GM12878 (cell line): ENCODE data around the gene TOMM20. TPM values are rescaled to one million over a fixed set of nuclear protein-coding genes. Genes with fewer than 3 reads are reported as not detected.

ENCODE experiments used
- CHD1 ChIP-seq: IDR thresholded peaks from 2 replicates; pipeline ENCODE4 v1.6.1; 2012; ENCODE audit warnings: low read depth, low read length, improper control_type of control experiment
- CHD2 ChIP-seq: IDR thresholded peaks from 2 replicates; pipeline ENCODE4 v1.6.1; 2011; ENCODE audit warnings: low read depth, low read length, improper control_type of control experiment, borderline replicate concordance
- CHD4 ChIP-seq: fragments of 200-600 bp; sonication (generic); IDR thresholded peaks from 2 replicates; pipeline ENCODE4 v1.6.1; 2016; ENCODE audit warnings: mild to moderate bottlenecking
- CREB1 ChIP-seq: IDR thresholded peaks from 2 replicates; pipeline ENCODE4 v1.6.1; 2012; ENCODE audit warnings: low read depth, mild to moderate bottlenecking, inconsistent platforms
- FOXK2 ChIP-seq: fragments of 450-650 bp; IDR thresholded peaks from 2 replicates; pipeline ENCODE4 v1.6.1; 2017; ENCODE audit warnings: mild to moderate bottlenecking, moderate library complexity
- GATAD2B ChIP-seq: fragments of 450-650 bp; conservative IDR thresholded peaks from 2 replicates; pipeline ENCODE4 v1.6.1; 2017; ENCODE audit warnings: low read depth, mild to moderate bottlenecking, moderate library complexity
- HDGF ChIP-seq: fragments of 450-650 bp; IDR thresholded peaks from 2 replicates; pipeline ENCODE4 v1.6.1; 2016; ENCODE audit warnings: antibody characterized with exemption
- IKZF1 ChIP-seq: fragments of 450-650 bp; conservative IDR thresholded peaks from 2 replicates; pipeline ENCODE4 v1.6.1; 2017; ENCODE audit warnings: antibody characterized with exemption, mild to moderate bottlenecking
- IKZF2 ChIP-seq, 2 experiments: fragments of 450-650 bp; IDR thresholded peaks; 2 replicates each; pipeline ENCODE4 v1.6.1; 2017; ENCODE audit warnings: mild to moderate bottlenecking in 2 of 2, moderate library complexity in 2 of 2
- IRF3 ChIP-seq: fragments of 450-650 bp; IDR thresholded peaks from 2 replicates; pipeline ENCODE4 v1.6.1; 2014; ENCODE audit warnings: mild to moderate bottlenecking
- JUND ChIP-seq: IDR thresholded peaks from 2 replicates; pipeline ENCODE4 v1.6.1; 2012; ENCODE audit warnings: low read depth, mild to moderate bottlenecking, low read length, improper control_type of control experiment, moderate library complexity
- MEF2B ChIP-seq: fragments of 450-650 bp; IDR thresholded peaks from 2 replicates; pipeline ENCODE4 v1.6.1; 2018; ENCODE audit warnings: mild to moderate bottlenecking, moderate library complexity; ENCODE audit not compliant: partially characterized antibody, poor library complexity, severe bottlenecking
- MYC ChIP-seq: IDR thresholded peaks from 2 replicates; pipeline ENCODE4 v1.6.1; 2011; ENCODE audit warnings: mild to moderate bottlenecking, low read length, moderate library complexity, inconsistent platforms; ENCODE audit not compliant: insufficient read depth, insufficient replicate concordance, insufficient read length, severe bottlenecking
- NFYA ChIP-seq: IDR thresholded peaks from 2 replicates; pipeline ENCODE4 v1.6.1; 2011; ENCODE audit warnings: low read depth, mild to moderate bottlenecking, low read length, improper control_type of control experiment, borderline replicate concordance
- NR2C1 ChIP-seq: fragments of 450-650 bp; IDR thresholded peaks from 2 replicates; pipeline ENCODE4 v1.6.1; 2017; ENCODE audit warnings: antibody characterized with exemption, mild to moderate bottlenecking, moderate library complexity
- RCOR1 ChIP-seq: conservative IDR thresholded peaks from 2 replicates; pipeline ENCODE4 v1.6.1; 2012; ENCODE audit warnings: low read depth, low read length, improper control_type of control experiment
- SMARCA5 ChIP-seq: fragments of 450-650 bp; IDR thresholded peaks from 2 replicates; pipeline ENCODE4 v1.6.1; 2017; ENCODE audit warnings: mild to moderate bottlenecking
- TAF1 ChIP-seq: IDR thresholded peaks from 2 replicates; pipeline ENCODE4 v1.6.1; 2011; ENCODE audit warnings: mild to moderate bottlenecking, low read depth, low read length, borderline replicate concordance
- TCF12 ChIP-seq: IDR thresholded peaks from 2 replicates; pipeline ENCODE4 v1.6.1; 2011; ENCODE audit warnings: low read depth, mild to moderate bottlenecking, low read length
- ZNF384 ChIP-seq: IDR thresholded peaks from 2 replicates; pipeline ENCODE4 v1.6.1; 2012; ENCODE audit warnings: low read depth, mild to moderate bottlenecking, low read length, improper control_type of control experiment, borderline replicate concordance
- ZNF592 ChIP-seq: fragments of 450-650 bp; IDR thresholded peaks from 2 replicates; pipeline ENCODE4 v1.6.1; 2017; ENCODE audit warnings: mild to moderate bottlenecking, moderate library complexity
- ZNF687 ChIP-seq: fragments of 450-650 bp; IDR thresholded peaks from 2 replicates; pipeline ENCODE4 v1.6.1; 2017; ENCODE audit warnings: mild to moderate bottlenecking, moderate library complexity
- polyA plus RNA-seq, 11 experiments: library from polyadenylated mRNA; depleted of rRNA in 4 of 11; unstranded in 6 of 11; stranded (reverse) in 5 of 11; fragments of >200 nt; fragmentation: Nextera tagmentation in 4 of 11; fragmentation: Illumina TruSeq in 1 of 11; extraction: Ambion mirVana in 4 of 11; extraction: Trizol in 1 of 11; gene quantifications; 1 replicate in 1 of 11; 2 replicates in 10 of 11; pipeline versions ENCODE4 v1.2.1 to v1.2.3, GENCODE V29; 2011 to 2016; ENCODE audit warnings: inconsistent platforms in 2 of 11, missing spikeins in 2 of 11, low read depth in 1 of 11
- total RNA-seq, 4 experiments: library from RNA; depleted of rRNA in 3 of 4; stranded (reverse); fragments of >200 nt in 3 of 4; fragmentation: Illumina TruSeq in 1 of 4; extraction: Trizol in 1 of 4; gene quantifications; 2 replicates each; pipeline versions ENCODE4 v1.2.1 to v1.2.3, GENCODE V29; 2013 to 2021

The TOMM20 gene
- total and polyA plus RNA-seq, 10 of the 15 experiments (the other 5 are each of a cell fraction or from before 2014, with no cell fraction given): 39.8 to 138 (median 70.1) TPM

GRCh38 chr1:235079443-235080296, 49.0 kb downstream of the TOMM20 start (continued):
- no peak for TF ChIP-seq ZNF384
- TF ChIP-seq IKZF1: peak; percentile 89
- TF ChIP-seq MEF2B: peak; percentile 65
- no peak for TF ChIP-seq MYC
- TF ChIP-seq CHD2: peak; percentile 34; the same call in 1 of the 2 replicates
- TF ChIP-seq NFYA: no peak
- no peak for TF ChIP-seq CHD1
- peak; percentile 93 for TF ChIP-seq ZNF687
- TF ChIP-seq GATAD2B: peak; percentile 62
- TF ChIP-seq IKZF2 (IDR thresholded peaks at IDR 0.05): peak; percentile 89 to 94
- peak; percentile 31; the same call in 1 of the 2 replicates for TF ChIP-seq TAF1
- 0 out of 2 replicates have a peak, but pooled peaks have one; percentile 3 for TF ChIP-seq JUND
- no peak; the same call in 1 of the 2 replicates for TF ChIP-seq CHD4
- no peak for TF ChIP-seq NR2C1
- TF ChIP-seq ZNF592: no peak
- TF ChIP-seq HDGF: 0 out of 2 replicates have a peak, but pooled peaks have one; percentile 66
- TF ChIP-seq TCF12: peak; percentile 97
- TF ChIP-seq CREB1: no peak
- no peak for TF ChIP-seq IRF3
- no peak for TF ChIP-seq SMARCA5
- TF ChIP-seq RCOR1: no peak
- TF ChIP-seq FOXK2: no peak
